Measurements from ENCODE around the gene EXOC3L4. TPM values are rescaled to one million over a fixed set of nuclear protein-coding genes. Genes with fewer than 3 reads are reported as not detected.

Gene EXOC3L4
- total and polyA plus RNA-seq, 2 donors (not counting 3 experiments of a cell fraction or from before 2014, with no cell fraction given) = not detected

GRCh38 chr14:103107455-103107854 is 12.9 kb downstream of the EXOC3L4 start:
- no TSS peak for BruUV-seq (replicated peaks)
- no peak for FAIRE-seq
- Histone ChIP-seq H3K36me3 (ENCODE audit: control insufficient read depth in 2 of 2, extremely low read depth in 1 of 2, insufficient read depth in 2 of 2, low read length in 2 of 2) (no peaks in the 10 kb centered on the region), H3K79me2 (ENCODE audit: control insufficient read depth, insufficient read depth, low read length) (no peaks in the 10 kb centered on the region), H3K27me3 (ENCODE audit: control insufficient read depth in 2 of 2, insufficient read depth in 2 of 2, low read length in 2 of 2) (peaks cover 17 to 21% of the 10 kb centered on the region in 2 experiments), H4K20me1 (replicated peaks; ENCODE audit: control insufficient read depth, extremely low read depth, insufficient read depth, low read length) (no peaks in the 10 kb centered on the region), H3K4me1 (ENCODE audit: control insufficient read depth, extremely low read depth, insufficient read depth, low read length) (peaks cover 6% of the 10 kb centered on the region), H3K27ac (ENCODE audit: insufficient read depth, low read depth, low read length) (no peak overlapping the region), H3K9me1 (replicated peaks; ENCODE audit: control insufficient read depth, extremely low read depth, insufficient read depth, low read length) (no peaks in the 10 kb centered on the region), H2AFZ (ENCODE audit: low read depth, low read length) (no peak overlapping the region), H3K9me3 (replicated peaks; ENCODE audit: control insufficient read depth, insufficient read depth, low read length) (no peaks in the 10 kb centered on the region), H3K9ac (replicated peaks; ENCODE audit: extremely low read depth, insufficient read depth, low read length) (no peak overlapping the region), H3K4me2 (ENCODE audit: insufficient read depth, low read length) (no peak overlapping the region), H3K4me3 (replicated peaks in 1 of 3; ENCODE audit: insufficient read depth in 1 of 3, low read depth in 1 of 3, low read length in 3 of 3) (no peak overlapping the region)
- TF ChIP-seq POLR2AphosphoS5 (IDR thresholded peaks at IDR 0.05; ENCODE audit: insufficient read depth, low read depth, low read length) (no peak), JUN (IDR thresholded peaks at IDR 0.05; ENCODE audit: borderline replicate concordance, insufficient read depth, insufficient read length, low read depth) (no peak), FOS (IDR thresholded peaks at IDR 0.05; ENCODE audit: borderline replicate concordance, insufficient read depth, low read length) (no peak), POLR2A (IDR thresholded peaks at IDR 0.05; ENCODE audit: low read depth, low read length) (no peak), MAX (IDR thresholded peaks at IDR 0.05; ENCODE audit: insufficient read depth, insufficient read length) (no peak), GATA2 (IDR thresholded peaks at IDR 0.05; ENCODE audit: insufficient read depth, insufficient read length, low read depth, low read length) (no peak), MYC (IDR thresholded peaks at IDR 0.05; ENCODE audit: low read depth, low read length) (no peak), EZH2 (IDR thresholded peaks at IDR 0.05; ENCODE audit: borderline replicate concordance, low read depth, low read length, severe bottlenecking) (no peak)
- TF ChIP-seq, protein P1, sequence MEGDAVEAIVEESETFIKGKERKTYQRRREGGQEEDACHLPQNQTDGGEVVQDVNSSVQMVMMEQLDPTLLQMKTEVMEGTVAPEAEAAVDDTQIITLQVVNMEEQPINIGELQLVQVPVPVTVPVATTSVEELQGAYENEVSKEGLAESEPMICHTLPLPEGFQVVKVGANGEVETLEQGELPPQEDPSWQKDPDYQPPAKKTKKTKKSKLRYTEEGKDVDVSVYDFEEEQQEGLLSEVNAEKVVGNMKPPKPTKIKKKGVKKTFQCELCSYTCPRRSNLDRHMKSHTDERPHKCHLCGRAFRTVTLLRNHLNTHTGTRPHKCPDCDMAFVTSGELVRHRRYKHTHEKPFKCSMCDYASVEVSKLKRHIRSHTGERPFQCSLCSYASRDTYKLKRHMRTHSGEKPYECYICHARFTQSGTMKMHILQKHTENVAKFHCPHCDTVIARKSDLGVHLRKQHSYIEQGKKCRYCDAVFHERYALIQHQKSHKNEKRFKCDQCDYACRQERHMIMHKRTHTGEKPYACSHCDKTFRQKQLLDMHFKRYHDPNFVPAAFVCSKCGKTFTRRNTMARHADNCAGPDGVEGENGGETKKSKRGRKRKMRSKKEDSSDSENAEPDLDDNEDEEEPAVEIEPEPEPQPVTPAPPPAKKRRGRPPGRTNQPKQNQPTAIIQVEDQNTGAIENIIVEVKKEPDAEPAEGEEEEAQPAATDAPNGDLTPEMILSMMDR (IDR thresholded peaks at IDR 0.05; ENCODE audit: extremely low read depth in 1 of 2, insufficient read depth in 1 of 2, low read depth in 1 of 2, low read length in 2 of 2) = no peak
- POLR2A ChIA-PET = no interaction called here
- dilution Hi-C loops (cut with MboI; ENCODE audit: extremely low pct_ligation_motif_present, low sequenced_read_pairs) (no loop called here), intact Hi-C loops (cut with micrococcal nuclease) (no loop called here)
- DNase-seq (ENCODE audit: low read depth, low spot score) = no peak
- CTCF ChIA-PET = interaction anchor here (0.9 to 7.9 kb wide), 9 partner anchors 11 to 184 kb away, joined by 3 to 257 read pairs (median 36); partner anchors contain the start of gene TNFAIP2
